ENCODE data around the gene IGF2R. TPM values are rescaled to one million over a fixed set of nuclear protein-coding genes. Genes with fewer than 3 reads are reported as not detected.

The IGF2R gene
- total and polyA plus RNA-seq, 2 of the 13 experiments (the other 11 are each of a cell fraction or from before 2014, with no cell fraction given): 38.3 to 70.0 TPM

DNA sequence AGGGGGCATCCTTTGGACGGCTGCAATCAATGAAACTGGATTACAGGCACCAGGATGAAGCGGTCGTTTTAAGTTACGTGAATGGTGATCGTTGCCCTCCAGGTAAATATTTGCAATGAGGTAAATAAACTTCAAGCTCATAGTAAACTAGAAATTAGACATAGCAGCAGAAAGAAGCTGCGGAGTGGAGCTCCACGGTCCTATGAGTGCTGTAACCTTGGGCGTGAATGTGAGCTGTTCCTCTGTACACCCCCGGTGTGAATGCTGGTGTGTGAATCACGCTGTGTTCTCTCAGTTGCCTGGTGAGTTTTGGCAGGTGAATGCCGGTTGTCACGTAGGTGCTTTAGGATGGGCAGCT lies 110.8 kb downstream of the IGF2R start:
- no peak for TF ChIP-seq ZNF335 (CRISPR knock-in tag; IDR thresholded peaks at IDR 0.05)
- TF ChIP-seq ZBTB38 (CRISPR knock-in tag; IDR thresholded peaks at IDR 0.05): peak; percentile 42; the same call in 1 of the 2 replicates
- no peak for TF ChIP-seq ETV5 (CRISPR knock-in tag; IDR thresholded peaks at IDR 0.05; ENCODE audit: borderline replicate concordance)
- peak; percentile 20; the same call in 1 of the 2 replicates for TF ChIP-seq FOXA3 (CRISPR knock-in tag; IDR thresholded peaks at IDR 0.05)
- TF ChIP-seq RBM22 (optimal IDR thresholded peaks at IDR 0.05; ENCODE audit: low read length): peak; percentile 38
- TF ChIP-seq ZNF816 (CRISPR knock-in tag; IDR thresholded peaks at IDR 0.05; ENCODE audit: borderline replicate concordance): no peak
- TF ChIP-seq FOXP1 (IDR thresholded peaks at IDR 0.05): no peak
- peak; percentile 28; the same call in 1 of the 2 replicates for TF ChIP-seq FOXP1 (CRISPR knock-in tag; IDR thresholded peaks at IDR 0.05)
- TF ChIP-seq EP300 (IDR thresholded peaks at IDR 0.05; ENCODE audit: low read depth in 2 of 2, low read length in 2 of 2): peak in 1 of 2 experiments; percentile 33; a peak in 1 of 4 replicates
- no peak for TF ChIP-seq EP300 (CRISPR knock-in tag; IDR thresholded peaks at IDR 0.05; ENCODE audit: borderline replicate concordance)
- peak; percentile 46; the same call in 1 of the 2 replicates for TF ChIP-seq FOXP4 (CRISPR knock-in tag; IDR thresholded peaks at IDR 0.05)
- TF ChIP-seq ZNF607 (CRISPR knock-in tag; IDR thresholded peaks at IDR 0.05; ENCODE audit: borderline replicate concordance): 0 out of 2 replicates have a peak, but pooled peaks have one; percentile 46
- no peak for TF ChIP-seq PATZ1 (CRISPR knock-in tag; IDR thresholded peaks at IDR 0.05)
- peak; percentile 90 for TF ChIP-seq ZNF18 (CRISPR knock-in tag; IDR thresholded peaks at IDR 0.05; ENCODE audit: insufficient replicate concordance)
- no peak for TF ChIP-seq ZNF576 (CRISPR knock-in tag; IDR thresholded peaks at IDR 0.05)
- WGBS (ENCODE audit: low lambda C conversion rate): 54% methylated on average over 12 of the region's 12 CpGs
- no peak for FAIRE-seq
- Histone ChIP-seq H3K79me2 (ENCODE audit: insufficient read depth, low read length) (no peaks in the 10 kb centered on the region), H3K27ac (ENCODE audit: extremely low read length, insufficient read depth, low read length) (no peak overlapping the region), H3K36me3 (replicated peaks in 1 of 2; ENCODE audit: control insufficient read depth in 1 of 2, insufficient read depth in 2 of 2, low read length in 2 of 2) (peaks cover 43 to 84% of the 10 kb centered on the region in 2 experiments), H4K20me1 (ENCODE audit: insufficient read depth, low read length) (no peaks in the 10 kb centered on the region), H3K4me2 (ENCODE audit: low read depth, low read length) (no peak overlapping the region), H3K9ac (ENCODE audit: insufficient read depth, low read depth, low read length) (no peak overlapping the region), H3K9me3 (ENCODE audit: low read length) (no peaks in the 10 kb centered on the region), H3K4me3 (replicated peaks in 1 of 3; ENCODE audit: insufficient read depth in 1 of 3, low read depth in 2 of 3, low read length in 3 of 3) (no peak overlapping the region), H2AFZ (ENCODE audit: low read length) (no peak overlapping the region), H3K27me3 (ENCODE audit: control insufficient read depth in 1 of 2, insufficient read depth in 2 of 2, low read length in 2 of 2) (no peaks in the 10 kb centered on the region), H3K4me1 (ENCODE audit: insufficient read depth, low read length) (peaks cover 11% of the 10 kb centered on the region)
- intact Hi-C loops (cut with micrococcal nuclease; ENCODE audit: unreplicated experiment) (no loop called here), in situ Hi-C loops (cut with HindIII; ENCODE audit: extremely low pct_ligation_motif_present, low pct_unique_long_range_greater_than_20kb) (no loop called here)
- ChIA-PET POLR2A (no interaction called here), CTCF (ENCODE audit: low intra/inter-chr PET ratio, low total read pairs) (no interaction called here)
- no TSS peak for BruUV-seq (replicated peaks)
- no peak for DNase-seq (ENCODE audit: low spot score)
- peak; percentile 63 for ATAC-seq

Data from HepG2 (cell line).